OCI-LY7 (cell line): ENCODE measurements around the gene TLR7. TPM values are rescaled to one million over a fixed set of nuclear protein-coding genes. Genes with fewer than 3 reads are reported as not detected.

ENCODE experiments used
- Bru-seq: library from RNA; stranded (reverse); fragments of 400-500 nt; gene quantifications from one replicate; lab custom pipeline; 2021; lab: Mats Ljungman, UMichigan
- BruChase-seq, 2 experiments: library from RNA; stranded (reverse); fragments of 400-500 nt; gene quantifications; one replicate each; lab custom pipeline; 2021; lab: Mats Ljungman, UMichigan
- BruUV-seq: library from RNA; stranded (reverse); fragments of 400-500 nt; replicated peaks from 2 replicates; lab custom pipeline; 2021; lab: Mats Ljungman, UMichigan
- CTCF ChIA-PET: fragments of 300-600 bp; sonication (Branson Sonifier 250); formaldehyde crosslinking; loops from one replicate; lab custom pipeline; 2022; ENCODE audit warnings: antibody characterized with exemption; ENCODE audit not compliant: unreplicated experiment; lab: Charles Lee
- POLR2A ChIA-PET: fragments of 300-600 bp; sonication (Branson Sonifier 250); formaldehyde crosslinking; loops from one replicate; lab custom pipeline; 2022; ENCODE audit warnings: antibody characterized with exemption; lab: Charles Lee
- DNase-seq: peaks from one replicate; pipeline ENCODE4 v3.0.0-alpha.2; 2015; ENCODE audit warnings: low spot score
- H2AFZ ChIP-seq: fragments of 200-600 bp; sonication (generic), shearing (Covaris generic); 2 replicates; pipeline ENCODE4 v1.6.1; 2014; ENCODE audit warnings: mild to moderate bottlenecking, antibody characterized with exemption, low read length, moderate library complexity
- H3K27ac ChIP-seq: fragments of 200-600 bp; sonication (generic); 2 replicates; pipeline ENCODE4 v1.5.1; 2014; ENCODE audit warnings: mixed run types, low read depth, mild to moderate bottlenecking, moderate library complexity, low read length, inconsistent platforms; ENCODE audit not compliant: poor library complexity, severe bottlenecking
- H3K36me3 ChIP-seq: fragments of 200-600 bp; sonication (generic); 2 replicates; pipeline ENCODE4 v1.6.1; 2014; ENCODE audit warnings: mild to moderate bottlenecking, antibody characterized with exemption, low read length, moderate library complexity, mixed read lengths; ENCODE audit not compliant: insufficient read depth
- H3K4me1 ChIP-seq: fragments of 200-600 bp; sonication (generic); 2 replicates; pipeline ENCODE4 v1.5.1; 2014; ENCODE audit warnings: mild to moderate bottlenecking, low read length; ENCODE audit not compliant: insufficient read depth, poor library complexity, severe bottlenecking
- H3K4me2 ChIP-seq: fragments of 200-600 bp; sonication (generic); 2 replicates; pipeline ENCODE4 v1.6.1; 2014; ENCODE audit warnings: mild to moderate bottlenecking, low read length
- H3K4me3 ChIP-seq: fragments of 200-600 bp; sonication (generic); 2 replicates; pipeline ENCODE4 v1.5.1; 2014; ENCODE audit warnings: mild to moderate bottlenecking, low read depth, low read length; ENCODE audit not compliant: poor library complexity, severe bottlenecking
- H3K79me2 ChIP-seq: fragments of 200-600 bp; sonication (generic); 2 replicates; pipeline ENCODE4 v1.6.1; 2016; ENCODE audit warnings: low read depth, mild to moderate bottlenecking, low read length, moderate library complexity, mixed read lengths; ENCODE audit not compliant: insufficient read depth
- H3K9me2 ChIP-seq: fragments of 200-600 bp; sonication (generic); 2 replicates; pipeline ENCODE4 v1.6.1; 2016; ENCODE audit warnings: mild to moderate bottlenecking, low read length, mixed read lengths; ENCODE audit not compliant: insufficient read depth
- H3K9me3 ChIP-seq: fragments of 200-600 bp; sonication (generic); 2 replicates; pipeline ENCODE4 v1.6.1; 2014; ENCODE audit warnings: mild to moderate bottlenecking, mixed run types, low read length, mixed read lengths
- H4K20me1 ChIP-seq: fragments of 200-600 bp; sonication (generic); 2 replicates; pipeline ENCODE4 v1.6.1; 2014; ENCODE audit warnings: mild to moderate bottlenecking, antibody characterized with exemption, low read length, moderate library complexity, mixed read lengths; ENCODE audit not compliant: insufficient read depth
- EZH2phosphoT487 ChIP-seq: fragments of 200-600 bp; sonication (generic); IDR thresholded peaks from 2 replicates; pipeline ENCODE4 v1.6.1; 2018; ENCODE audit warnings: low read depth, borderline replicate concordance, mild to moderate bottlenecking, mixed run types, antibody characterized with exemption, low read length, moderate library complexity, mixed read lengths
- intact Hi-C: fragments of 100-400 bp; cut with micrococcal nuclease; formaldehyde crosslinking; loops from one replicate; pipeline ENCODE4 v1.10.0; 2022; ENCODE audit not compliant: unreplicated experiment
- long read RNA-seq: library from polyadenylated mRNA; stranded (forward); transcript quantifications from one replicate; pipeline ENCODE4 v2.0.0, GENCODE V29; 2022
- total RNA-seq, 2 experiments: library from RNA; depleted of rRNA in 1 of 2; stranded (reverse); fragments of >200 nt in 1 of 2; shearing (Covaris generic) in 1 of 2; gene quantifications; 2 replicates each; pipeline ENCODE4 v1.2.3, GENCODE V29; 2014 to 2022
- TF ChIP-seq, protein P1 (sequence below): fragments of 200-600 bp; sonication (generic); conservative IDR thresholded peaks from 2 replicates; pipeline ENCODE4 v1.5.1; 2014; ENCODE audit warnings: mild to moderate bottlenecking, antibody characterized with exemption, low read length, moderate library complexity, mixed read lengths

TLR7 gene
- total RNA-seq (2014; rRNA removed; shearing (Covaris generic)) (9.9 and 13.9 TPM in 2 replicates), total RNA-seq (2022) (11.4 and 12.1 TPM in 2 replicates), Bru-seq, nascent RNA (percentile 80 among the genes with signal in this experiment), BruChase-seq, experiment 1, labeled RNA remaining after a 6-hour chase (percentile 55 among the genes with signal in this experiment), BruChase-seq, experiment 2, labeled RNA remaining after a 2-hour chase (percentile 77 among the genes with signal in this experiment)
- long read RNA-seq, full-length matches to known transcripts = 10 of 15 reads
- long read RNA-seq, partial matches to known transcripts = 2 of 15 reads
- long read RNA-seq, other reads (novel, unspliced or antisense) = 3 of 15 reads

DNA sequence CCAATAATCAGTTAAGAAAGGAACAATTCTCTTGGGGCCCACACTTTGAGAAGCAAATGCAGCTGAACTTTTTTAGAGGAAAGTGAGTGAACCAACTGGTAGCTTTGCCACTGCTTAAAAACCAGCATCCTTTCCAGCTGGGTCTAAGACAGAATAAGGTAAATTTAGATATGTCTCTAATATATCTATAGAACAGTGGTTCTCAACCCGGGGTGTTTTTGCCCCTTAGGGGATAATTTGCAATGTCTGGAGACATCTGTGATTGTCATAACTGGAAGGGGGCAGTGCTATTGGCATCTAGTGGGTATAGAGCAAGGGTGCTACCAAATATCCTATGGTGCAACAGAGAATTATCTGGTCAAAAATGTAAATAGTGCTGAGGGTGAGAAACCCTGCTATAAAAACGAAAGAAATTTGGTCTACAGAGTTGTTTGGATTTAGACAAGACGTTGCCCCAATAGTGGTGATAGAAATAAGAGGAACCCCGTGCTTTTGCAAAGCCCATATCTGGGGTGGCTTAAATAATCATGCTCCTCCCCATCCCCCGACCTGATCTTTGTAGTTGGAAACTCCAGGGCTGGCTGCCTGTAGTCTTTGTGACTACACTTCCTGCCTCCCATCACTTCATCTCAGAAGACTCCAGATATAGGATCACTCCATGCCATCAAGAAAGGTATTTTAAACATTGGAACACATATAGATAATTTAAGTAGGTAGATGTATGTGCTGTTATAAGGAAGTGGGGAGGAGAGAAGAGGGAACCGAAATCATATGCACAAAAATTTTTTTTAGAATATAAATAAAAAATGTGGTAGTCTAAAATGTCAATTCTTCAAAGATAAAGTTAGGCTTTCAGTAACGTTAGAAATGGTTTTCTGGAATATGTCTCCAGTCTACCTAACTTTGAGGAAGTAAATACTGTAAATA is at the start of gene TLR7:
TSS of gene TLR7 (plus strand) at position 622 of the 927 bp plus-strand sequence. CDS start 507 bp downstream, outside the sequence.
- H3K4me1 ChIP-seq = peaks cover 65% of the 10 kb centered on the region
- no peaks in the 10 kb centered on the region for H3K9me2 ChIP-seq
- POLR2A ChIA-PET = interaction anchor here (0.6 to 2.7 kb wide), 7 partner anchors 9 to 91 kb away, joined by 3 to 12 read pairs (median 3); partner anchors contain the start of gene PRPS2
- no peaks in the 10 kb centered on the region for H4K20me1 ChIP-seq
- peak within 1 kb of the TSS; percentile 63; the same call in 1 of the 2 replicates for H2AFZ ChIP-seq
- DNase-seq = peak; percentile 58
- CTCF ChIA-PET = interaction anchor here (1.1 kb wide), 1 partner anchor 24 kb away, joined by 3 read pairs; no protein-coding TSS in a partner anchor
- no peaks in the 10 kb centered on the region; the same call in 1 of the 2 replicates for H3K9me3 ChIP-seq
- H3K4me3 ChIP-seq = peak within 1 kb of the TSS; percentile 67
- H3K4me2 ChIP-seq = peak within 1 kb of the TSS; percentile 67
- no peak for TF ChIP-seq EZH2phosphoT487
- TF ChIP-seq, protein P1, sequence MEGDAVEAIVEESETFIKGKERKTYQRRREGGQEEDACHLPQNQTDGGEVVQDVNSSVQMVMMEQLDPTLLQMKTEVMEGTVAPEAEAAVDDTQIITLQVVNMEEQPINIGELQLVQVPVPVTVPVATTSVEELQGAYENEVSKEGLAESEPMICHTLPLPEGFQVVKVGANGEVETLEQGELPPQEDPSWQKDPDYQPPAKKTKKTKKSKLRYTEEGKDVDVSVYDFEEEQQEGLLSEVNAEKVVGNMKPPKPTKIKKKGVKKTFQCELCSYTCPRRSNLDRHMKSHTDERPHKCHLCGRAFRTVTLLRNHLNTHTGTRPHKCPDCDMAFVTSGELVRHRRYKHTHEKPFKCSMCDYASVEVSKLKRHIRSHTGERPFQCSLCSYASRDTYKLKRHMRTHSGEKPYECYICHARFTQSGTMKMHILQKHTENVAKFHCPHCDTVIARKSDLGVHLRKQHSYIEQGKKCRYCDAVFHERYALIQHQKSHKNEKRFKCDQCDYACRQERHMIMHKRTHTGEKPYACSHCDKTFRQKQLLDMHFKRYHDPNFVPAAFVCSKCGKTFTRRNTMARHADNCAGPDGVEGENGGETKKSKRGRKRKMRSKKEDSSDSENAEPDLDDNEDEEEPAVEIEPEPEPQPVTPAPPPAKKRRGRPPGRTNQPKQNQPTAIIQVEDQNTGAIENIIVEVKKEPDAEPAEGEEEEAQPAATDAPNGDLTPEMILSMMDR = no peak
- peaks cover 14% of the 10 kb centered on the region for H3K36me3 ChIP-seq
- intact Hi-C loops = loop anchor here (5.0 to 10.0 kb wide), 2 partner anchors 91 to 218 kb away; no protein-coding TSS in a partner anchor
- BruUV-seq = no TSS peak
- H3K79me2 ChIP-seq = peaks cover 44% of the 10 kb centered on the region; the same call in 1 of the 2 replicates
- H3K27ac ChIP-seq = peak within 1 kb of the TSS; percentile 90

DNA sequence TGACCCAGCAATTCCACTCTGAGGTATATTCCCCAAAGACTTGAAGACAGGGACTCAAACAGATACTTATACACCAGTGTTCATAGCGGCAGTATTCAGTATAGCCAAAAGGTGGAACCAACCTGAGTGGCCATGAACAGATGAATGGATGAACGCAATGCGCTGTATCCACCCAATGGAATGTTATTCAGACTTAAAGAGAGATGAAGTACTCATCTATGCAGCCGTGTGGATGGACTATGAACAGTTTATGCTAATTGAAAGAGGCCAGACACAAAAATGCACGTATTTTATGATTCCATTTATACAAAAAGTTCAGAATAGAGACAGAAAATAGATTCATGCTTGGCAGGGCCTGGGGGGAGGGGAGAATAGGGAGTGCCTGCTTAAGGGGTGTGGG is 49.3 kb upstream of the TLR7 start:
- H2AFZ ChIP-seq = no peak overlapping the region
- H3K4me3 ChIP-seq = no peak overlapping the region
- H3K4me2 ChIP-seq = no peak overlapping the region
- ChIA-PET CTCF (no interaction called here), POLR2A (no interaction called here)
- no peaks in the 10 kb centered on the region for H3K9me2 ChIP-seq
- BruUV-seq = no TSS peak
- no peaks in the 10 kb centered on the region for H3K79me2 ChIP-seq
- intact Hi-C loops = loop anchor here (10.0 kb wide), 1 partner anchor 667 kb away; no protein-coding TSS in a partner anchor
- H3K9me3 ChIP-seq = no peaks in the 10 kb centered on the region
- no peak overlapping the region for H3K27ac ChIP-seq
- no peak for TF ChIP-seq EZH2phosphoT487
- TF ChIP-seq, protein P1 = no peak
- H3K4me1 ChIP-seq = peaks cover 7% of the 10 kb centered on the region
- no peak for DNase-seq
- H4K20me1 ChIP-seq = no peaks in the 10 kb centered on the region
- H3K36me3 ChIP-seq = peaks cover 73% of the 10 kb centered on the region
